ENCODE data around the gene SOD1.
"Not testable (repeated sequence)": the region's sequence is repeated elsewhere in the genome, so short reads cannot be mapped to it uniquely, and the experiment has no call there.

Gene SOD1

DNA sequence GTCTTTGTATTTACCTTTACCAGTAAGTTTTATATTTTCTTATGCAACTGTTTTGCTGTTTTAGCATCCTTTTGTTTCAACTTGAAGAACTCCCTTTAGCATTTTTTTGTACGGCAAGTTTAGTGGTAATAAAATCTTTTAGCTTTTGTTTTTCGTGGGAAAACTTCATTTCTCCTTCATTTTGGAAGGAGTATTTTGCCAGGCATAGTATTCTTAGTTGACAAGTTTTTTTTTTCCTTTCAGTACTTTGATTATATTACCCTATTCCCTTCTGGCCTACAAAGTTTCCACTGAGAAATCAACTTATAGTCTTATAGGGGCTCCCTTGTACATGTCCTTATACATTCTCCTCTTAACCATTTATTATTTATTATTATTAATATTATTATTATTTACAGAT is 22.6 kb upstream of the SOD1 start:
- Histone ChIP-seq H3K4me1 (ENCODE audit: insufficient read depth, insufficient read length) (no peaks in the 10 kb centered on the region), H3K36me3 (ENCODE audit: insufficient read depth, insufficient read length, low read length) (no peaks in the 10 kb centered on the region), H3K9ac (ENCODE audit: insufficient read length, low read depth) (no peak overlapping the region), H3K9me3 (ENCODE audit: insufficient read depth, low read length) (peaks cover 23% of the 10 kb centered on the region), H3K27me3 (ENCODE audit: insufficient read depth, insufficient read length) (no peaks in the 10 kb centered on the region), H3K4me3 (ENCODE audit: insufficient read length, low read depth) (no peak overlapping the region)
- TF ChIP-seq ZNF274 (IDR thresholded peaks at IDR 0.05; ENCODE audit: low read depth, low read length) = no peak
- no peak for TF ChIP-seq SUZ12 (IDR thresholded peaks at IDR 0.05; ENCODE audit: extremely low read depth, insufficient read depth, insufficient read length)
- no peak for TF ChIP-seq YY1 (IDR thresholded peaks at IDR 0.05; ENCODE audit: insufficient read depth, insufficient read length)
- no peak for DNase-seq (ENCODE audit: low read depth, low spot score)

DNA sequence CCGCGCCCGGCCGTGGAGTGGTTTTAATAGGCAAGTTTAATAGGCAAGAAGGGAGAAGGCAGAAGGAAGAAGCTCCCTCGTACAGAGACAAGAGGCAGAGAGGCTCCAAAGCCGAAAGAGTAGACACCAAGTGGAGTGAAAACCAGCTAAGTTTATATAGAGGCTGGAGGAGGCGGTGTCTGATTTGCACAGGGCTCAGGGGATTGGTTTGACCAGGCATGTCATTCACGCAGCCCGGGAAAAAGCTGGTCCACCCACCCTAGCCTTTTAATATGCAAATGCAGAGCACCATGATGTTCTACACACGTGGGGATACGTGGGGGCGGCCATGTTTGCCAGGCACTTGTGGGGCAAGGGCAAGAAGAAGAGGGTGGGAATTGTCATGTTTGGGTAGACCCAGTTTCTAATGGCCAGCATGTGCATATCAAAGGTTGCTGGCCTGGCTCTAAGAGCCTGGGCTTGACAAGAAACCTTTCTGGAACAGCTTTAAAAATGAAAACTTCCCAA is 18.0 kb upstream of the SOD1 start:
- H3K4me3 ChIP-seq (ENCODE audit: insufficient read length, low read depth) = no peak overlapping the region
- H3K36me3 ChIP-seq (ENCODE audit: insufficient read depth, insufficient read length, low read length) = no peaks in the 10 kb centered on the region
- peaks cover 17% of the 10 kb centered on the region for H3K9me3 ChIP-seq (ENCODE audit: insufficient read depth, low read length)
- H3K9ac ChIP-seq (ENCODE audit: insufficient read length, low read depth) = no peak overlapping the region
- no peak for DNase-seq (ENCODE audit: low read depth, low spot score)
- H3K27me3 ChIP-seq (ENCODE audit: insufficient read depth, insufficient read length) = no peaks in the 10 kb centered on the region
- TF ChIP-seq YY1 (IDR thresholded peaks at IDR 0.05; ENCODE audit: insufficient read depth, insufficient read length) = no peak
- TF ChIP-seq SUZ12 (IDR thresholded peaks at IDR 0.05; ENCODE audit: extremely low read depth, insufficient read depth, insufficient read length) = no peak
- no peak for TF ChIP-seq ZNF274 (IDR thresholded peaks at IDR 0.05; ENCODE audit: low read depth, low read length)
- H3K4me1 ChIP-seq (ENCODE audit: insufficient read depth, insufficient read length) = no peaks in the 10 kb centered on the region

DNA sequence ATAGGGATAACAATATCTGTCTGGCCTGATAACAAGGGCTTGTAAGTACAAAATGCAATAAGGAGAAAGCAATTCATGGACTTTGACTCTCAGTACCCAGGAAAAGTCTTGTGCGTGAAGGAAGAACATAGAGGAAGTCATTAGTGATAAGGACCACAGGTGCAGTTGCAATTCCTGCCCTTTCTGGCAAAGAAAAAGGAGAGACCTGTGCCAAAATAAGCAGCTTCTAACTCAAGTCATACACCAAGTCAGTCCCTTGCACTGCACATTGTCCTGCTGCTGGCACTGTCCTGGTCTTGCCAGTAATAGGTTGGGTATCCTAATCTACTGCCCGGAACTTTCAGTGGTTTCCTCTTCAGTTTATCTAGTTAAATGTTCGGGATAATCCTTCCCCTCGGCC is 14.8 kb upstream of the SOD1 start:
- Histone ChIP-seq H3K9ac (ENCODE audit: insufficient read length, low read depth) (no peak overlapping the region), H3K9me3 (ENCODE audit: insufficient read depth, low read length) (no peaks in the 10 kb centered on the region), H3K4me3 (ENCODE audit: insufficient read length, low read depth) (no peak overlapping the region)

DNA sequence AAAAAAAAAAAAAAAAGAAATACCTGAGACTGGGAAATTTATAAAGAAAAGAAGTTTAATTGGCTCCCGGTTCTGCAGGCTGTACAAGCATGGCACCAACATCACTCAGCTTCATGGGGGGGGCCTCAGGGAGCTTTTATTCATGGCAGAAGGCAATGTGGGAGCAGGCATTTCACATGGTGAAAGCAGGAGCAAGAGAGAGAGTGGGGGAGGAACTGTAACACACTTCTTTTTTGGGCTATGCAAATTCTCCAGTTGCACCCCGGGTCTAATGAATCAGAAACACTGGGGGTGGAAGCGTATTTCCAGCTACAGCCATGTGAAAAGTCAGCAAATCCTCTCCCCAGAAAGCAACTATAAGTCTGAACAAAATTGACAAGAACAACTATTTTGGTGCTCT is 11.8 kb upstream of the SOD1 start:
- Histone ChIP-seq H3K9ac (ENCODE audit: insufficient read length, low read depth) (no peak overlapping the region), H3K4me1 (ENCODE audit: insufficient read depth, insufficient read length) (no peaks in the 10 kb centered on the region), H3K4me3 (ENCODE audit: insufficient read length, low read depth) (no peak overlapping the region), H3K36me3 (ENCODE audit: insufficient read depth, insufficient read length, low read length) (no peaks in the 10 kb centered on the region), H3K27me3 (ENCODE audit: insufficient read depth, insufficient read length) (no peaks in the 10 kb centered on the region), H3K9me3 (ENCODE audit: insufficient read depth, low read length) (no peaks in the 10 kb centered on the region)
- no peak for DNase-seq (ENCODE audit: low read depth, low spot score)
- TF ChIP-seq SUZ12 (IDR thresholded peaks at IDR 0.05; ENCODE audit: extremely low read depth, insufficient read depth, insufficient read length) = no peak
- TF ChIP-seq ZNF274 (IDR thresholded peaks at IDR 0.05; ENCODE audit: low read depth, low read length) = no peak
- TF ChIP-seq YY1 (IDR thresholded peaks at IDR 0.05; ENCODE audit: insufficient read depth, insufficient read length) = no peak

More for the DNA sequence above, 14.8 kb upstream of the SOD1 start:
- no peaks in the 10 kb centered on the region for H3K4me1 ChIP-seq (ENCODE audit: insufficient read depth, insufficient read length)
- H3K27me3 ChIP-seq (ENCODE audit: insufficient read depth, insufficient read length) = no peaks in the 10 kb centered on the region
- TF ChIP-seq YY1 (IDR thresholded peaks at IDR 0.05; ENCODE audit: insufficient read depth, insufficient read length) = no peak
- TF ChIP-seq ZNF274 (IDR thresholded peaks at IDR 0.05; ENCODE audit: low read depth, low read length) = no peak
- TF ChIP-seq SUZ12 (IDR thresholded peaks at IDR 0.05; ENCODE audit: extremely low read depth, insufficient read depth, insufficient read length) = no peak
- no peak for DNase-seq (ENCODE audit: low read depth, low spot score)
- no peaks in the 10 kb centered on the region for H3K36me3 ChIP-seq (ENCODE audit: insufficient read depth, insufficient read length, low read length)

DNA sequence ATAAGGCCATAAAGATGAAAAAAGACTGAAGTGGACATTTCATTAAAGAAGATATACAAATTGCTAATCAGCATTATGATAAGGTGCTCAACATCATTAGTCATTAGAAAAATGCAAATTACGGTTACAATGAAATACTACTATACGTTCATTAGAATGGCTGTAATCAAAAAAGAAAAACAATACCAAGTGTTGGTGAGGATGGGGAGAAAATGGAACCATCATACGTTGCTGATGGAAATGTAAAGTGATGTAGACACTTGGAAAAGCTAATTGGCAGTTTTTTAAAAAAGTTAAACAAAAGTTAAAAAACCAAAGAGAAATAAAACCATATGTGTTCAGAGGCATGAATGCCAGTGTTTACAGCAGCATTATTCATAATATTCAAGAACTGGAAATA is 8.6 kb upstream of the SOD1 start:
- Histone ChIP-seq H3K4me3 (ENCODE audit: insufficient read length, low read depth) (no peak overlapping the region), H3K4me1 (ENCODE audit: insufficient read depth, insufficient read length) (no peaks in the 10 kb centered on the region), H3K9me3 (ENCODE audit: insufficient read depth, low read length) (peaks cover 15% of the 10 kb centered on the region; the same call in 1 of the 2 replicates), H3K36me3 (ENCODE audit: insufficient read depth, insufficient read length, low read length) (no peaks in the 10 kb centered on the region), H3K9ac (ENCODE audit: insufficient read length, low read depth) (no peak overlapping the region), H3K27me3 (ENCODE audit: insufficient read depth, insufficient read length) (no peaks in the 10 kb centered on the region)
- no peak for DNase-seq (ENCODE audit: low read depth, low spot score)
- TF ChIP-seq YY1 (IDR thresholded peaks at IDR 0.05; ENCODE audit: insufficient read depth, insufficient read length) = no peak
- TF ChIP-seq SUZ12 (IDR thresholded peaks at IDR 0.05; ENCODE audit: extremely low read depth, insufficient read depth, insufficient read length) = no peak
- TF ChIP-seq ZNF274 (IDR thresholded peaks at IDR 0.05; ENCODE audit: low read depth, low read length) = no peak

DNA sequence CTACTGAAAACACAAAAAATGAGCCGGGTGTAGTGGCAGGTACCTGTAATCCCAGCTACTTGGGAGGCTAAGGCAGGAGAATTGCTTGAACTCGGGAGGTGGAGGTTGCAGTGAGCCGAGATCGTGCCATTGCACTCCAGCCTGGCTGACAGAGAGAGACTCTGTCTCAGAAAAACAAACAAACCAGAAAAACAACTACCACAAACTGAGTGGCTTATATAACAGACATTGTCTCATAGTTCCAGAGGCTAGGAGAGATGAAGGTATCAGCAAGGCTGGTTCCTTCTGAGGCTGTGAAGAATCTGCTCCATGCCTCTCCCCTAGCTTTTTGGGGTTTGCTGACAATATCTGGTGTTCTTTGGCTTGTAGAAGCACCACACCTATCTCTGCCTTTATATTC is 8.0 kb upstream of the SOD1 start:
- peaks cover 15% of the 10 kb centered on the region; the same call in 1 of the 2 replicates for H3K9me3 ChIP-seq (ENCODE audit: insufficient read depth, low read length)
- H3K36me3 ChIP-seq (ENCODE audit: insufficient read depth, insufficient read length, low read length); H3K4me1 ChIP-seq (ENCODE audit: insufficient read depth, insufficient read length); H3K4me3 ChIP-seq (ENCODE audit: insufficient read length, low read depth); H3K27me3 ChIP-seq (ENCODE audit: insufficient read depth, insufficient read length); DNase-seq (ENCODE audit: low read depth, low spot score); H3K9ac ChIP-seq (ENCODE audit: insufficient read length, low read depth): not testable (repeated sequence)

DNA sequence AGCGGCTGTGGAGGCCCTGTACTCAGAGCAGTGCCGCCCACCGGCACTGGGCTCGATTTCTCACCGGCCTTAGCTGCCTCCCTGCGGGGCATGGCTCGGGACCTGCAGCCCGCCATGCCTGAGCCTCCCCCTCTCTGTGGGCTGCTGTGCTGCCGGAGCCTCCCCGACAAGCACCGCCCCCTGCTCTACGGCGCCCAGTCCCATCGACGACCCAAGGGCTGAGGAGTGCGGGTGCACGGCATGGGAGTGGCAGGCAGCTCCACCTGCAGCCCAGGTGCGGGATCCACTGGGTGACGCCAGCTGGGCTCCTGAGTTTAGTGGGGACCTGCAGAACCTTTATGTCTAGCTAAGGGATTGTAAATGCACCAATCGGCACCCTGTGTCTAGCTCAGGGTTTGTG is 5.2 kb upstream of the SOD1 start:
- Histone ChIP-seq H3K4me1 (ENCODE audit: insufficient read depth, insufficient read length) (no peaks in the 10 kb centered on the region), H3K27me3 (ENCODE audit: insufficient read depth, insufficient read length) (no peaks in the 10 kb centered on the region), H3K36me3 (ENCODE audit: insufficient read depth, insufficient read length, low read length) (no peaks in the 10 kb centered on the region), H3K9me3 (ENCODE audit: insufficient read depth, low read length) (peaks cover 15% of the 10 kb centered on the region; the same call in 1 of the 2 replicates), H3K9ac (ENCODE audit: insufficient read length, low read depth) (no peak overlapping the region), H3K4me3 (ENCODE audit: insufficient read length, low read depth) (no peak overlapping the region)
- TF ChIP-seq YY1 (IDR thresholded peaks at IDR 0.05; ENCODE audit: insufficient read depth, insufficient read length) (no peak), ZNF274 (IDR thresholded peaks at IDR 0.05; ENCODE audit: low read depth, low read length) (no peak), SUZ12 (IDR thresholded peaks at IDR 0.05; ENCODE audit: extremely low read depth, insufficient read depth, insufficient read length) (no peak)
- no peak for DNase-seq (ENCODE audit: low read depth, low spot score)

DNA sequence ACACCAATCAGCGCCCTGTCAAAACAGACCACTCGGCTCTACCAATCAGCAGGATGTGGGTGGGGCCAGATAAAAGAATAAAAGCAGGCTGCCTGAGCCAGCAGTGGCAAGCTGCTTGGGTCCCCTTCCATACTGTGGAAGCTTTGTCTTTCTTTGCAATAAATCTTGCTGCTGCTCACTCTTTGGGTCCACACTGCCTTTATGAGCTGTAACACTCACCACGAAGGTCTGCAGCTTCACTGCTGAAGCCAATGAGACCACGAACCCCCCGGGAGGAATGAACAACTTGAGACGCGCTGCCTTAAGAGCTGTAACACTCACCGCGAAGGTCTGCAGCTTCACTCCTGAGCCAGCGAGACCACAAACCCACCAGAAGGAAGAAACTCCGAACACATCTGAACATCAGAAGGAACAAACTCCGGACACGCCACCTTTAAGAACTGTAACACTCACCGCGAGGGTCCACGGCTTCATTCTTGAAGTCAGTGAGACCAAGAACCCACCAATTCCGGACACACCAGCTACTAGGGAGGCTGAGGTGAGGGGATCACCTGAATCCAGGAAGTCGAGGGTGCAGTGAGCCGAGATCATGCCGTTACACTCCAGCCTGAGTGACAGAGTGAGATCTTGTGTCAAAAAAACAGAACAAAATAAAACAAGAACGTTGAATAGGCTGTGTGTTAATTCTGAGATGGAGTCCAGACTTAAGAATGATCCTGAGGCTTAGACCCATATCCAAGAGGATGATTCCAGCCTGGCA is 4.5 kb upstream of the SOD1 start:
- not testable (repeated sequence) for H3K4me3 ChIP-seq (ENCODE audit: insufficient read length, low read depth)

More for the DNA sequence above, 4.5 kb upstream of the SOD1 start:
- not testable (repeated sequence) for H3K4me1 ChIP-seq (ENCODE audit: insufficient read depth, insufficient read length); H3K36me3 ChIP-seq (ENCODE audit: insufficient read depth, insufficient read length, low read length); H3K27me3 ChIP-seq (ENCODE audit: insufficient read depth, insufficient read length); H3K9ac ChIP-seq (ENCODE audit: insufficient read length, low read depth); DNase-seq (ENCODE audit: low read depth, low spot score)
- H3K9me3 ChIP-seq (ENCODE audit: insufficient read depth, low read length) = peaks cover 15% of the 10 kb centered on the region; the same call in 1 of the 2 replicates
